ENCODE measurements around the gene TBC1D22A. TPM values are rescaled to one million over a fixed set of nuclear protein-coding genes. Genes with fewer than 3 reads are reported as not detected.

TBC1D22A gene
- total RNA-seq, 2 donors from 2014 or later, result 28.9 to 31.3 TPM

DNA sequence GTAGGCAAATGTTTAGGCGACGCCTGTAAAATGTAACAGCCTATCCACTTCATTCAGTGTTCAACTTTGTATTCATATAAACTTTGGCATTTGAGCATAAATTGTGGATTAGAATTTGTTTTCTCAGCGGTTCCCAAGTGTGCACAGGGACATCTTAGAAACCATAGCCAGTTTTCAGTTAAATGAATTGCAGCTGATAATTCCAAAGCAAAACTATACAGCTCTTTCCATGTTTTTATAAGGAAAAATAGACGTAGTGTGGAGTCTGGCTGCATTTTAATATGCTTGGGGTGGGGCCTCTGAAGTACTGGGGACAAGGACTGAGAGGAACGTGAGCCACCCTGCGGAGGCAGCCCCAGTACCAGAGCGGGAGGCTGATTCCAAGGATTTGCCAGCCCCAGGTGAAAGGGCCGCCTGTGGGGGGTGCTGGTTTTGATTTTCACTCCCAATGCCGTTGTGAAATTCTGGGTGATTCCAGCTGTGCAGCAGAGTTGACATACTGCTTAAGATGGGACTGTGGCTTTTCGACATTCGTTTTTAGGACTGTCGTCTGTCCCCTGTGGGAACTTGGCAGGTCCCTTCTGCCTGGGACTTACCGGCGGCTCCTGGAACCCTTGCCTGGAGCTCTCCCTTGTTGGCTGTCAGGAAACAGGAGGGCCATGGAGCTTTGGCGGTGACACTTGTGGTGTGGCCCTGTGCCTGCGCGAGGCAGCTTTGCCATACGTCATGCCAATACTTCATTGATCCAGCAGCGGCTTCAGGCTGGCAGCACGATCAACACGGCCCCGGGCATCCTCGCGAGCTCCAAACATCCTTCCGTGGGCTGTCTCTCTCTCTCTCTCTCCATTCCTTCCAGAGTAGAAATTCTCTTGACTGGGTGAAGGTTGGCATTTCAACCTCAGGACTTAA, 370.9 kb downstream of the TBC1D22A start:
- Histone ChIP-seq H3K9me3 (no peaks in the 10 kb centered on the region), H3K36me3 (no peaks in the 10 kb centered on the region), H3K4me1 (ENCODE audit: control insufficient read depth in 1 of 2, low read depth in 2 of 2) (no peaks in the 10 kb centered on the region), H3K4me3 (no peak overlapping the region), H3K27ac (no peak overlapping the region), H3K27me3 (replicated peaks; ENCODE audit: insufficient read depth) (no peaks in the 10 kb centered on the region)
- TF ChIP-seq, protein P1, sequence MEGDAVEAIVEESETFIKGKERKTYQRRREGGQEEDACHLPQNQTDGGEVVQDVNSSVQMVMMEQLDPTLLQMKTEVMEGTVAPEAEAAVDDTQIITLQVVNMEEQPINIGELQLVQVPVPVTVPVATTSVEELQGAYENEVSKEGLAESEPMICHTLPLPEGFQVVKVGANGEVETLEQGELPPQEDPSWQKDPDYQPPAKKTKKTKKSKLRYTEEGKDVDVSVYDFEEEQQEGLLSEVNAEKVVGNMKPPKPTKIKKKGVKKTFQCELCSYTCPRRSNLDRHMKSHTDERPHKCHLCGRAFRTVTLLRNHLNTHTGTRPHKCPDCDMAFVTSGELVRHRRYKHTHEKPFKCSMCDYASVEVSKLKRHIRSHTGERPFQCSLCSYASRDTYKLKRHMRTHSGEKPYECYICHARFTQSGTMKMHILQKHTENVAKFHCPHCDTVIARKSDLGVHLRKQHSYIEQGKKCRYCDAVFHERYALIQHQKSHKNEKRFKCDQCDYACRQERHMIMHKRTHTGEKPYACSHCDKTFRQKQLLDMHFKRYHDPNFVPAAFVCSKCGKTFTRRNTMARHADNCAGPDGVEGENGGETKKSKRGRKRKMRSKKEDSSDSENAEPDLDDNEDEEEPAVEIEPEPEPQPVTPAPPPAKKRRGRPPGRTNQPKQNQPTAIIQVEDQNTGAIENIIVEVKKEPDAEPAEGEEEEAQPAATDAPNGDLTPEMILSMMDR (IDR thresholded peaks at IDR 0.05), result no peak
- ATAC-seq (ENCODE audit: insufficient number of reproducible peaks, low FRiP score, low read depth), result no peak
- no peak for DNase-seq (ENCODE audit: low spot score)

DNA sequence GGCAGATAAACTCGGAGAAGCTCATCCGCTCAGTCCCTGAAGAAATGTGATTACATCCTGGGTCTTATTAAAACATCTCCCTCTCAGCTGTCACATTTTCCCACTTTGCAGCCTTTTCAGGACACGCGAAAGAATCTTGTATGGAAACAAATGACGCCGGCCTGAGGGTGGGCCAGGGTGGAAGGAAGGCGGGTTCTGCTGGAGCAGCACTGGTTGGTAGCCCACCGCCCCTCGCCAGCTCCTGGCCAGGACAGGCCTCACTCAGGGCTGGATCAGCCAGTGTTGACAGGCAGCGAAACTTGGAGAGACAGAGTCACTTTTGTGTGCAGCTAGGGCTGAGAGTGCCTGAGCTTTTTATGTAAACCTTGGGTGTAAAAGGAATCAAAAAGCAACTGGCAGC, 371.8 kb downstream of the TBC1D22A start:
- TF ChIP-seq, protein P1 (IDR thresholded peaks at IDR 0.05), result no peak
- Histone ChIP-seq H3K4me1 (ENCODE audit: control insufficient read depth in 1 of 2, low read depth in 2 of 2) (no peaks in the 10 kb centered on the region), H3K36me3 (no peaks in the 10 kb centered on the region), H3K4me3 (no peak overlapping the region), H3K27me3 (replicated peaks; ENCODE audit: insufficient read depth) (no peaks in the 10 kb centered on the region), H3K27ac (no peak overlapping the region), H3K9me3 (no peaks in the 10 kb centered on the region)
- no peak for DNase-seq (ENCODE audit: low spot score)
- no peak for ATAC-seq (ENCODE audit: insufficient number of reproducible peaks, low FRiP score, low read depth)

GRCh38 chr22:47135338-47135737, 372.9 kb downstream of the TBC1D22A start:
- ATAC-seq (ENCODE audit: insufficient number of reproducible peaks, low FRiP score, low read depth), result no peak
- Histone ChIP-seq H3K27ac (no peak overlapping the region), H3K9me3 (no peaks in the 10 kb centered on the region), H3K27me3 (replicated peaks; ENCODE audit: insufficient read depth) (no peaks in the 10 kb centered on the region), H3K4me3 (no peak overlapping the region), H3K36me3 (no peaks in the 10 kb centered on the region), H3K4me1 (ENCODE audit: control insufficient read depth in 1 of 2, low read depth in 2 of 2) (no peaks in the 10 kb centered on the region)
- DNase-seq (ENCODE audit: low spot score), result no peak
- TF ChIP-seq, protein P1 (IDR thresholded peaks at IDR 0.05), result no peak

DNA sequence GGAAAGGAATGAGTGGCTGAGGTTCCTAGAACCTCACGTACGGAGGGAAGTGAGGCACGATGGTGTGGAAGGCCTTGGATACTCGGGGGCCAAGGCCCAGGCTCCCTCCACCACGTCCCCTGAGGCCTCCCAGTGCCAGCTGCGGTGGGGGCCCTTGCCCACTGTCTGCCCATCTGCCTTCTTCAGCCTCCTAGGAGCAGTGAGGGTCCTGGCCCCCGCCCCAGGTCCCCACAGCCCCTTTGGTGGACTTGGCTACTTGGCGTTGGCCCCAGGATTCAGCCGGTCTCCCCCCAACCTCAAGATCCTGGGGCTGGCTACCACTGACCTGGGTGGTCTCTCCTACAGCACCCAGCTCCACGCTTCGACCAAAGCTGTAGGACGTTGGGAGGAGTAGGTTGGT, 373.6 kb downstream of the TBC1D22A start:
- Histone ChIP-seq H3K27ac (no peak overlapping the region), H3K27me3 (replicated peaks; ENCODE audit: insufficient read depth) (no peaks in the 10 kb centered on the region), H3K36me3 (no peaks in the 10 kb centered on the region), H3K9me3 (no peaks in the 10 kb centered on the region), H3K4me3 (no peak overlapping the region), H3K4me1 (ENCODE audit: control insufficient read depth in 1 of 2, low read depth in 2 of 2) (no peaks in the 10 kb centered on the region)
- no peak for DNase-seq (ENCODE audit: low spot score)
- no peak for ATAC-seq (ENCODE audit: insufficient number of reproducible peaks, low FRiP score, low read depth)
- TF ChIP-seq, protein P1 (IDR thresholded peaks at IDR 0.05), result no peak

DNA sequence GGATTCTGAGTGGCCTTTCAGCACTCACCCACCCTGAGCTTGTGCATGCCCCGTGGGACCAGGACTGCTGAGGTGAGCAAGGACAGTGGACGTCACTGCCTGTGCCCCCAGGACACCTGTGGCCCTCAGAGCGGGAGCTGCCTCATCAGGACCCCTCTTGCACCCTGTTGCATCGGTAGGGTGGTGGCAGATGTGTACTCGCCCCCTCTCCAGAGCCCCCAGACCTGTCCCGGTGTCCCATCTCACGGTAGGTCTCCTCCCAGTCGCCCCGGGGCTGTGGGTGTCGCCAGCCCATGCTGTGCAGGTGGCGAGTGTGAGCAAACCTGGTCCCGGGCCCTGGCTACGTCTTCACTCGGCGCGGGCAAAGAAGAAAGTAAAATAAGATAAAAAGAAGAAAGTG, 374.2 kb downstream of the TBC1D22A start:
- Histone ChIP-seq H3K27ac (no peak overlapping the region), H3K4me3 (no peak overlapping the region), H3K4me1 (ENCODE audit: control insufficient read depth in 1 of 2, low read depth in 2 of 2) (no peaks in the 10 kb centered on the region), H3K27me3 (replicated peaks; ENCODE audit: insufficient read depth) (no peaks in the 10 kb centered on the region), H3K9me3 (no peaks in the 10 kb centered on the region), H3K36me3 (no peaks in the 10 kb centered on the region)
- ATAC-seq (ENCODE audit: insufficient number of reproducible peaks, low FRiP score, low read depth), result no peak
- no peak for DNase-seq (ENCODE audit: low spot score)
- TF ChIP-seq, protein P1 (IDR thresholded peaks at IDR 0.05), result no peak
